HEK293 (cell line): ENCODE results near the gene PLXNA3.

Experiments used
- CTCF ChIA-PET: fragments of 350-600 bp; formaldehyde crosslinking; extraction: SDS; loops from one replicate; lab custom pipeline; 2021; ENCODE audit warnings: antibody characterized with exemption; lab: Yijun Ruan, JAX
- POLR2A ChIA-PET: fragments of 300-600 bp; formaldehyde crosslinking; extraction: SDS; loops from one replicate; lab custom pipeline; 2020; ENCODE audit warnings: antibody characterized with exemption, inconsistent platforms; lab: Yijun Ruan, JAX
- H3K27ac ChIP-seq: fragments of 200-500 bp; sonication (Bioruptor generic); 2 replicates; pipeline ENCODE4 v1.5.1; 2014; ENCODE audit warnings: low read depth, low read length, control low read depth, inconsistent platforms; ENCODE audit errors: extremely low read depth
- H3K36me3 ChIP-seq, 2 experiments: fragments of 200-500 bp in 1 of 2; sonication (Bioruptor generic) in 1 of 2; 1 replicate in 1 of 2; 2 replicates in 1 of 2; pipeline ENCODE4 v1.5.1; 2014 to 2017; ENCODE audit warnings: inconsistent platforms in 2 of 2, low read length in 2 of 2; ENCODE audit not compliant: control insufficient read depth in 2 of 2, insufficient read depth in 1 of 2
- H3K4me1 ChIP-seq: fragments of 200-500 bp; sonication (Bioruptor generic); 2 replicates; pipeline ENCODE4 v1.5.1; 2014; ENCODE audit warnings: mild to moderate bottlenecking, low read length, inconsistent platforms; ENCODE audit not compliant: control insufficient read depth, insufficient read depth
- H3K4me3 ChIP-seq: 2 replicates; pipeline ENCODE4 v1.5.1; 2011; ENCODE audit warnings: low read depth, mild to moderate bottlenecking, control low read depth, low read length, moderate library complexity
- H3K9me3 ChIP-seq: fragments of 200-500 bp; sonication (Bioruptor generic); 2 replicates; pipeline ENCODE4 v1.5.1; 2014; ENCODE audit warnings: low read depth, low read length, inconsistent platforms; ENCODE audit not compliant: control insufficient read depth, insufficient read depth
- HIC1 ChIP-seq: fragments of 450-650 bp; formaldehyde crosslinking; IDR thresholded peaks from 2 replicates; pipeline ENCODE4 v1.5.1; 2016; ENCODE audit warnings: missing biosample characterization, missing genetic modification characterization
- KLF1 ChIP-seq: fragments of 450-650 bp; formaldehyde crosslinking; IDR thresholded peaks from 2 replicates; pipeline ENCODE4 v1.5.1; 2016; ENCODE audit warnings: missing biosample characterization, missing genetic modification characterization
- KLF17 ChIP-seq: fragments of 450-650 bp; formaldehyde crosslinking; IDR thresholded peaks from 2 replicates; pipeline ENCODE4 v1.5.1; 2016; ENCODE audit warnings: missing biosample characterization, missing genetic modification characterization
- KLF7 ChIP-seq: fragments of 450-650 bp; formaldehyde crosslinking; IDR thresholded peaks from 2 replicates; pipeline ENCODE4 v1.5.1; 2016; ENCODE audit warnings: missing biosample characterization, missing genetic modification characterization, borderline replicate concordance
- KLF8 ChIP-seq: fragments of 450-650 bp; formaldehyde crosslinking; IDR thresholded peaks from 2 replicates; pipeline ENCODE4 v1.5.1; 2016; ENCODE audit warnings: missing biosample characterization, missing genetic modification characterization
- PBX3 ChIP-seq: sonication (generic); formaldehyde crosslinking; IDR thresholded peaks from 2 replicates; pipeline ENCODE4 v1.8.1; 2022; ENCODE audit warnings: mild to moderate bottlenecking, moderate library complexity, missing genetic modification reagents
- PRDM6 ChIP-seq: fragments of 450-650 bp; formaldehyde crosslinking; IDR thresholded peaks from 2 replicates; pipeline ENCODE4 v1.5.1; 2017; ENCODE audit warnings: missing biosample characterization, missing genetic modification characterization
- SP2 ChIP-seq: fragments of 450-650 bp; formaldehyde crosslinking; IDR thresholded peaks from 2 replicates; pipeline ENCODE4 v1.5.1; 2016; ENCODE audit warnings: missing biosample characterization, missing genetic modification characterization
- SP3 ChIP-seq: fragments of 450-650 bp; formaldehyde crosslinking; IDR thresholded peaks from 2 replicates; pipeline ENCODE4 v1.5.1; 2016; ENCODE audit warnings: missing biosample characterization, missing genetic modification characterization
- ZBTB11 ChIP-seq: fragments of 450-650 bp; formaldehyde crosslinking; conservative IDR thresholded peaks from 2 replicates; pipeline ENCODE4 v1.5.1; 2016; ENCODE audit warnings: low read depth, missing biosample characterization, missing genetic modification characterization
- ZEB2 ChIP-seq: fragments of 450-650 bp; formaldehyde crosslinking; IDR thresholded peaks from 2 replicates; pipeline ENCODE4 v1.5.1; 2016; ENCODE audit warnings: missing biosample characterization, missing genetic modification characterization
- ZFHX2 ChIP-seq: fragments of 450-650 bp; formaldehyde crosslinking; conservative IDR thresholded peaks from 2 replicates; pipeline ENCODE4 v1.5.1; 2016; ENCODE audit warnings: missing biosample characterization, missing genetic modification characterization
- ZIC2 ChIP-seq: fragments of 450-650 bp; formaldehyde crosslinking; IDR thresholded peaks from 2 replicates; pipeline ENCODE4 v1.5.1; 2016; ENCODE audit warnings: missing biosample characterization, missing genetic modification characterization
- ZNF10 ChIP-seq: fragments of 450-650 bp; formaldehyde crosslinking; IDR thresholded peaks from 2 replicates; pipeline ENCODE4 v1.5.1; 2017; ENCODE audit warnings: missing biosample characterization, missing genetic modification characterization
- ZNF155 ChIP-seq: fragments of 450-650 bp; formaldehyde crosslinking; IDR thresholded peaks from 2 replicates; pipeline ENCODE4 v1.5.1; 2016; ENCODE audit warnings: missing biosample characterization, missing genetic modification characterization
- ZNF184 ChIP-seq: fragments of 450-650 bp; IDR thresholded peaks from 2 replicates; pipeline ENCODE4 v1.5.1; 2018; ENCODE audit warnings: missing biosample characterization, mild to moderate bottlenecking, missing genetic modification characterization
- ZNF23 ChIP-seq: fragments of 450-650 bp; formaldehyde crosslinking; IDR thresholded peaks from 2 replicates; pipeline ENCODE4 v1.5.1; 2016; ENCODE audit warnings: missing biosample characterization, missing genetic modification characterization, borderline replicate concordance
- ZNF239 ChIP-seq: fragments of 450-650 bp; formaldehyde crosslinking; IDR thresholded peaks from 2 replicates; pipeline ENCODE4 v1.5.1; 2016; ENCODE audit warnings: missing biosample characterization, missing genetic modification characterization
- ZNF398 ChIP-seq: fragments of 450-650 bp; formaldehyde crosslinking; IDR thresholded peaks from 2 replicates; pipeline ENCODE4 v1.5.1; 2017; ENCODE audit warnings: missing biosample characterization, missing genetic modification characterization
- ZNF416 ChIP-seq: fragments of 450-650 bp; formaldehyde crosslinking; IDR thresholded peaks from 2 replicates; pipeline ENCODE4 v1.5.1; 2016; ENCODE audit warnings: missing biosample characterization, missing genetic modification characterization
- ZNF433 ChIP-seq: fragments of 450-650 bp; formaldehyde crosslinking; IDR thresholded peaks from 2 replicates; pipeline ENCODE4 v1.5.1; 2016; ENCODE audit warnings: missing biosample characterization, missing genetic modification characterization, low read depth
- ZNF501 ChIP-seq: fragments of 450-650 bp; formaldehyde crosslinking; IDR thresholded peaks from 2 replicates; pipeline ENCODE4 v1.5.1; 2016; ENCODE audit warnings: missing biosample characterization, missing genetic modification characterization
- ZNF561 ChIP-seq: fragments of 450-650 bp; IDR thresholded peaks from 2 replicates; pipeline ENCODE4 v1.5.1; 2018; ENCODE audit warnings: missing biosample characterization, missing genetic modification characterization, borderline replicate concordance
- ZSCAN4 ChIP-seq: fragments of 450-650 bp; formaldehyde crosslinking; IDR thresholded peaks from 2 replicates; pipeline ENCODE4 v1.5.1; 2017; ENCODE audit warnings: missing biosample characterization, missing genetic modification characterization

PLXNA3 gene

GRCh38 chrX:154409222-154409871 is 48.7 kb upstream of the PLXNA3 start, which contains the start of gene DNASE1L1:
Gene DNASE1L1, minus strand, starts transcription at chrX:154409254. Its CDS starts 3,686 bp downstream, at chrX:154405568.
- ChIA-PET CTCF (interaction anchor here (0.6 to 1.4 kb wide), 3 partner anchors 10 to 465 kb away, joined by 3 to 5 read pairs (median 4); no protein-coding TSS in a partner anchor), POLR2A (interaction anchor here (0.9 to 4.0 kb wide), 8 partner anchors 9 to 82 kb away, joined by 3 to 57 read pairs (median 4); partner anchors contain the start of genes RPL10 and SLC10A3)
- Histone ChIP-seq H3K9me3 (no peaks in the 10 kb centered on the region), H3K27ac (no peak within 1 kb of the TSS), H3K4me3 (peak within 1 kb of the TSS; percentile 22), H3K4me1 (no peaks in the 10 kb centered on the region; the same call in 1 of the 2 replicates), H3K36me3 (peaks cover 0 to 12% of the 10 kb centered on the region in 2 experiments; a peak in 2 of 3 replicates)
- peak; percentile 69; the same call in 1 of the 2 replicates for TF ChIP-seq KLF17 (tag by site-specific recombination)
- TF ChIP-seq ZNF10 (tag by site-specific recombination) = 0 out of 2 replicates have a peak, but pooled peaks have one; percentile 23
- no peak for TF ChIP-seq ZNF155 (tag by site-specific recombination)
- no peak for TF ChIP-seq ZNF23 (tag by site-specific recombination)
- TF ChIP-seq KLF8 (tag by site-specific recombination) = 0 out of 2 replicates have a peak, but pooled peaks have one; percentile 33
- 0 out of 2 replicates have a peak, but pooled peaks have one; percentile 19 for TF ChIP-seq ZFHX2
- TF ChIP-seq ZBTB11 (tag by site-specific recombination) = no peak
- TF ChIP-seq PBX3 (CRISPR knock-in tag) = 0 out of 2 replicates have a peak, but pooled peaks have one; percentile 37
- TF ChIP-seq ZNF433 = no peak
- TF ChIP-seq ZNF416 (tag by site-specific recombination) = no peak
- peak; percentile 36; the same call in 1 of the 2 replicates for TF ChIP-seq SP3 (tag by site-specific recombination)
- peak; percentile 82 for TF ChIP-seq SP2 (tag by site-specific recombination)
- TF ChIP-seq KLF1 = peak; percentile 95
- TF ChIP-seq ZIC2 (tag by site-specific recombination) = no peak
- TF ChIP-seq HIC1 = no peak
- TF ChIP-seq ZNF561 (tag by site-specific recombination) = no peak
- no peak for TF ChIP-seq PRDM6 (tag by site-specific recombination)
- no peak for TF ChIP-seq ZNF398 (tag by site-specific recombination)
- no peak for TF ChIP-seq ZSCAN4 (tag by site-specific recombination)
- no peak for TF ChIP-seq ZNF184
- TF ChIP-seq ZNF239 (tag by site-specific recombination) = no peak
- TF ChIP-seq KLF7 (tag by site-specific recombination) = no peak
- TF ChIP-seq ZNF501 (tag by site-specific recombination) = no peak
- TF ChIP-seq ZEB2 (tag by site-specific recombination) = no peak
